Fibroblast of pulmonary artery (primary cell): Measurements from ENCODE around the gene NR2F1.

Experiments
- DNase-seq: peaks from one replicate; pipeline ENCODE4 v3.0.0-alpha.2; 2010; ENCODE audit warnings: low read depth
- H3K4me3 ChIP-seq: replicated peaks from 2 replicates; pipeline ENCODE4 v1.5.1; 2011; ENCODE audit warnings: low read depth, mild to moderate bottlenecking, control low read depth, low read length, moderate library complexity
- TF ChIP-seq, protein P1 (sequence below): IDR thresholded peaks from 2 replicates; pipeline ENCODE4 v1.5.1; 2011; ENCODE audit warnings: mild to moderate bottlenecking, control low read depth, low read length, inconsistent platforms; ENCODE audit errors: missing control alignments

The NR2F1 gene

DNA sequence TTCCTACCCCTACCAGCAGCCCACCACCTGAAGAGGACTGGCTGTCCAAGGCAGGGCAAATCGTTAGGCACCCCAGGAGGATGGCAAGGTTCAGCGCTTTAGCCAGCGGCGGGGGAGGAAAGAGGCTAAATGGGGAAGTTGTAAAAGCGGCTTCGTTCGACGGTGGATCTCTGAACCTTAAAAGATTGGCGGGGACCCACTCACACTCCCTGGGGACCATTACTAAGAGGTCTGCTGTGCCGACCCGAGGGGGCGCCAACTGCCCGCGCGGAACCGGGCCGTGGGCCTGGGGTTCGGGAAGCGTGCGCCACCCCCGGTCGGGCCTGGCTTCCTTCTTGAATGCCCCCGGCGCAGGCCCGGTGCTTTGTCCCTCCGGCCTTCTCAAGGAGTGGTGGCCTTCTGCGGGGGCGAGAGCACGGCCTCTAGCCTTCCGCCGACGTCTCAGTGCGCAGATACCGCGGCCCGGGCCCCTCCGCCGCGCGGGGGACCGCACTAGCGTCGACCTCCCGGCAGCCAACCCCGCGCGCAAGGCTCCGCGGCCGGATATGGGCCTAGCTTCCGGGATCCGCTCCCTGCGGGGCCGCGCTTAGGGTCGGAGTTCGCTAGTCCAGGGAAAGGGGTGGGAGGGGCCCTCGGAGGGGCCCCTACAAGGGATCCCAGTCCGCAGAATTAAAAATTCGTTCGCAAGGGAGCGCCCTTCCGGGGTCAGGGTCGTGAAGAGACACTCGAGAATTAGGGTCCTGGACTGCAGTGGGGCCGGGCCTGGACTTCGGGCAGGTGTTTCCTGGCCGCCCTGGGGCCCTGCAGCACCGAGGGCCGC, 12.5 kb upstream of the NR2F1 start:
- DNase-seq: no peak
- no peak overlapping the region for H3K4me3 ChIP-seq
- TF ChIP-seq, protein P1, sequence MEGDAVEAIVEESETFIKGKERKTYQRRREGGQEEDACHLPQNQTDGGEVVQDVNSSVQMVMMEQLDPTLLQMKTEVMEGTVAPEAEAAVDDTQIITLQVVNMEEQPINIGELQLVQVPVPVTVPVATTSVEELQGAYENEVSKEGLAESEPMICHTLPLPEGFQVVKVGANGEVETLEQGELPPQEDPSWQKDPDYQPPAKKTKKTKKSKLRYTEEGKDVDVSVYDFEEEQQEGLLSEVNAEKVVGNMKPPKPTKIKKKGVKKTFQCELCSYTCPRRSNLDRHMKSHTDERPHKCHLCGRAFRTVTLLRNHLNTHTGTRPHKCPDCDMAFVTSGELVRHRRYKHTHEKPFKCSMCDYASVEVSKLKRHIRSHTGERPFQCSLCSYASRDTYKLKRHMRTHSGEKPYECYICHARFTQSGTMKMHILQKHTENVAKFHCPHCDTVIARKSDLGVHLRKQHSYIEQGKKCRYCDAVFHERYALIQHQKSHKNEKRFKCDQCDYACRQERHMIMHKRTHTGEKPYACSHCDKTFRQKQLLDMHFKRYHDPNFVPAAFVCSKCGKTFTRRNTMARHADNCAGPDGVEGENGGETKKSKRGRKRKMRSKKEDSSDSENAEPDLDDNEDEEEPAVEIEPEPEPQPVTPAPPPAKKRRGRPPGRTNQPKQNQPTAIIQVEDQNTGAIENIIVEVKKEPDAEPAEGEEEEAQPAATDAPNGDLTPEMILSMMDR: no peak

DNA sequence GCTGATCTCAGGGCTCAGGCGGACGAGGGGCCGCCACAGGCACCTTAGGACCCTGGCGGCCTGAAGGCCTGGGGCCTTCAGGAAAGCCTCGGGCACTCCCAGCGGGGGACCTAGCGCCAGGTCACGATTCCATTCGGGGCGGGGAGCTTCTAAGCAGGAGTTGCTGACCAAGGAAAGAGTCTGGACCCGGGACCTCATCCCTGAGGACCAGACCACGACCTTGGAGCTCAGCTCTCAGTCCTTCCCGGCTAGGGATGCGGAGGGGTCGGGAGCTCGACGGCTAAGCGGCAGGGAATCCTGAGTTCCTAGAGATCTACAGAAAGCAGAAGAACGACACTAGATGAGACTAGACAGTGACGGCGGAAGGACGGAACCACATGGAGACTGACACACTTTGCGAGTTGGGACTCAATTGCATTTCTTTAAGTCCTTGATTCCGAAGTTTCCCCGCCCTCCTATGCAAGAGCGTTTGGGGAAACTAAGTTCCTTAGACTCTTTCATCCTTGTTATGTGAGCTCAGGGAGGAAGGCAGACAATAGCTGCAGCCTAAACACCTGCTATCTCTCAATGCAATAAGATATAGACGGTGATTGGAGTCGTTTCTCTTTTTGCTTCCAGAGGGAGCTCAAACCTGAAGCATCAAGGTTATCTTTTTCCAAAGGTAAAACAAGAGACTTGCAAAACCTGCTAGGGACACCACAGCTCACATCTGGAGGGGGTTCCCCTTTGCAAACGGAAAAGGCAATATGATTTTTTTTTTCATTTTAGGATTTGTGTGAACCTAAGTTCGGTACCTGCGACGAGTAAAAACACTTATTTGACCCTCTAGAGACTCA, 11.7 kb upstream of the NR2F1 start:
- H3K4me3 ChIP-seq: no peak overlapping the region
- TF ChIP-seq, protein P1: no peak
- no peak for DNase-seq

DNA sequence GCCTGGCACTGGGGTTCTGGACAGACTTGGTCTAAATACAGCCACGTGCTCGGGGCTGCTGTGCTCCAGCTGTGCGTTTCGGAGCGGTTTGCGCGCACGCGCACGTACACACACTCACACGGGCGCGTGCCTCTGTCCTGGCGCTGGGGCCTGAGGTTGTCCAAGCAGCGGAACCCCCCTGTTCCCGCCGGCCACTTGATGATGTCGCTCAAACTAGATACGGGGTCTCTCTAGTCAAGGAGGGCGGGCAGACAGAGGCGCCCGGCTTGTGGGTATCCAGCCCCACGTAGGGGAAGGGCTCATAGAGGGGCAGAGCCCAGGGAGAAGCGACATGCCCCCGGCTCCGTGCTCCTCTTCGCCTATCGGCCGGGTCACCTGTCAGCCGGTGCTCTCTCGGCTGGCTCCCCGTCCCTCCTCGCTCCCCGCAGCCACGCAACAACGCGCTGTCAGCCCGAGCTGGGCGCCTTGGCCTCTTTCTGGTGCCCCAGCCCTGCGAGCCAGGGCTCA, 10.9 kb upstream of the NR2F1 start:
- TF ChIP-seq, protein P1: no peak
- no peak for DNase-seq
- H3K4me3 ChIP-seq: peak overlapping the region; percentile 27

DNA sequence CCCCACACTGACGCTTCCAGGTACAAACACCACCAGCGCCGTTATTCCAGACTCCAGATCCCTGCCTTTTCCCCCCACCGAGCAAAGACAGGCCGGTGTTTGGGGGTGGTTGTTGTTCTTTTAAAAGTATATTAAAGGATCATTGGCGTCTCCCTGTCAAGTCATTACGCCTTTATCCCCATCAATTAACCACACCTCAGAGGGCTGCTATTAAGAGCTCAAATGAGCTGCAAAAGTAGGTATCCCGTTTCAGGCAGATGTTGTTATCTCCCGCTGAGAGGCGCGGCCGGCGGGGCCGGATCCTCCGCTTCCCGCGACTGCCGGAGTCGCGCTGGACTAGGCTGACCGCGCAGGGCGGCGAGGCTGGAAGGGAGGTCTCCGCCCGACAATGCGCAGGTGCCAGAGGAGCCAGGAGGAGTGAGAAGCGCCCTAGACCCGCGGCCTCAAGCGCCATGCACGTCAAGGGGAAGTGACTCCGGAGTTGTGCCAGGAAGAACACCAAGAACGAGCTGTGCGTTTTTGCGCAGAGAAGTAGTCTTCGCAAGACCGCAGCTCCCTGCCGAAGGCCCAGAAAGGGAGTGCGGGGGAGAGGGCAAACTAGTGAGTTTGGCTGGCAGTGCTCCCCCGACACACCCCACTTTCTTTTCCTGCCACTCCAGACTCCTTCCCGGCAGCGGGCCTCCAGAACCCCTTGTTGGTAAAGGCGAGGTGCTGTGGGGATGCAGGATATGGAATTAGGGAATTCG, 10.2 kb upstream of the NR2F1 start:
- TF ChIP-seq, protein P1: no peak
- peak overlapping the region; percentile 27 for H3K4me3 ChIP-seq
- peak; percentile 75 for DNase-seq

- DNase-seq: no peak
- H3K4me3 ChIP-seq: peak overlapping the region; percentile 27
- TF ChIP-seq, protein P1: no peak
Observed at GRCh38 chr5:93573354-93574351, 9.4 kb upstream of the NR2F1 start.
